ENCODE results near the gene RPS26.
"Not testable (repeated sequence)": the region's sequence is repeated elsewhere in the genome, so short reads cannot be mapped to it uniquely, and the experiment has no call there.

The RPS26 gene

GRCh38 chr12:56074396-56074795 lies 32.7 kb downstream of the RPS26 start:
- in situ Hi-C loops (cut with MboI; ENCODE audit: low sequenced_read_pairs): no loop called here

GRCh38 chr12:56077966-56078365 lies 36.2 kb downstream of the RPS26 start:
- in situ Hi-C loops (cut with MboI; ENCODE audit: low sequenced_read_pairs): not testable (repeated sequence)

- in situ Hi-C loops (cut with MboI; ENCODE audit: low sequenced_read_pairs): no loop called here
Observed at GRCh38 chr12:56078427-56078826, 36.7 kb downstream of the RPS26 start.

DNA sequence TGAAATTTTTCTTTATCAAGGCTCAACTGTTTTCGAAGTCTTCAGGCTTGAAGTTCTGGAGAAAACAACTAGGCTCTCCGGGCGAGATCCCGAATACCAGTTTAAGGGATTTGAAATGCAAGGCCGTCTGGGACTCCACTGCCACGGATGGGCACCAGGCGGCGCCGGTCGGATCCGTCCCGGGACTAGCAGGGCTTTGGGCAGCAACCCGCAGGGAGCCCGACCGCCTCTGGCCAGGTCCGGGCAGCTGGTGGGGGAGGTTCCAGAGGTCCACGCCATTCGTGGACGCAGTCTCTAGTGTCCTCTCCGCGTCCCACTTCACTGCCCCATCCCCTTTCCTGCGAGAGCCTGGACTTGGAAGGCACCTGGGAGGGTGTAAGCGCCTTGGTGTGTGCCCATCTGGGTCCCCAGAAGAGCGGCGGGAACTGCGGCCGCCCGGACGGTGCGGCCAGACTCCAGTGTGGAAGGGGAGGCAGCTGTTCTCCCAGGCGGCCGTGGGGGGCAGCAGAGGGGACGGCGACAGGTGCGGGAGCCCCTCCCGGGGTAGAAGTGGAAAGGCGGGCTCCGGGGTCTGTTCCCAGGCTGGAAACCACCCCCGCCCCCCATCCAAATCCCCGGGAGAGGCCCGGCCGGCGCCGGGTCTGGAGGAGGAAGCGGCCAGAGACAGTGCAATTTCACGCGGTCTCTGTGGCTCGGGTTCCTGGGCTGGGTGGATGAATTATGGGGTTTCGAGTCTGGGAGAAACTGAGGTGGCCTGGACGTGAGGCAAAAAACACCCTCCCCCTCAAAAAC lies 37.4 kb downstream of the RPS26 start:
- in situ Hi-C loops (cut with MboI; ENCODE audit: low sequenced_read_pairs): no loop called here

DNA sequence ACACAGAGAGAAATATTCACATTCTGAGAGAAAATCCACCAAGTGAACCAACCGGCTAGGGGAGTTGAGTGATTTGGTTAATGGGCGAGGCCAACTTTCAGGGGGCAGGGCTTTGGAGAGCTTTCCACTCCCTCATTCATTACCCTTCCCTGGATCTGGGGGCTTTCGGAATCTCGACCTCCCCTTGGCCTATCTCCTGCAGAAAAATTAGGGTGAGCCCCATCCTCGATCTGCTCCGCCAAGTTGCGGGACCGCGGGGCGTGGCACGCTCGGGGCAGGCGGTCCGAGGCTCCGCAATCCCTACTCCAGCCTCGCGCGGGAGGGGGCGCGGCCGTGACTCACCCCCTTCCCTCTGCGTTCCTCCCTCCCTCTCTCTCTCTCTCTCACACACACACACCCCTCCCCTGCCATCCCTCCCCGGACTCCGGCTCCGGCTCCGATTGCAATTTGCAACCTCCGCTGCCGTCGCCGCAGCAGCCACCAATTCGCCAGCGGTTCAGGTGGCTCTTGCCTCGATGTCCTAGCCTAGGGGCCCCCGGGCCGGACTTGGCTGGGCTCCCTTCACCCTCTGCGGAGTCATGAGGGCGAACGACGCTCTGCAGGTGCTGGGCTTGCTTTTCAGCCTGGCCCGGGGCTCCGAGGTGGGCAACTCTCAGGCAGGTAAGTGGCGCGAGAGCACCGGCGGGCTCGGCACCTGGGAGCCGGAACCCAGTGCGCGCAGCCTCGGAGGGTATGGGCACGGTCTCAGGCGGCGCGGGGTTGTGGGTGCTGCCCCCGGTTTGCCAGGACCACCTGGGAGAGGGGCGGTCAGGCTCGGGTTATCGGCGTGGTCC lies 38.2 kb downstream of the RPS26 start, which contains the start of gene ERBB3:
Gene ERBB3 (plus strand): TSS at position 443 of the 833 bp plus-strand sequence. CDS start 136 bp downstream, at position 579.
- in situ Hi-C loops (cut with MboI; ENCODE audit: low sequenced_read_pairs): no loop called here

DNA sequence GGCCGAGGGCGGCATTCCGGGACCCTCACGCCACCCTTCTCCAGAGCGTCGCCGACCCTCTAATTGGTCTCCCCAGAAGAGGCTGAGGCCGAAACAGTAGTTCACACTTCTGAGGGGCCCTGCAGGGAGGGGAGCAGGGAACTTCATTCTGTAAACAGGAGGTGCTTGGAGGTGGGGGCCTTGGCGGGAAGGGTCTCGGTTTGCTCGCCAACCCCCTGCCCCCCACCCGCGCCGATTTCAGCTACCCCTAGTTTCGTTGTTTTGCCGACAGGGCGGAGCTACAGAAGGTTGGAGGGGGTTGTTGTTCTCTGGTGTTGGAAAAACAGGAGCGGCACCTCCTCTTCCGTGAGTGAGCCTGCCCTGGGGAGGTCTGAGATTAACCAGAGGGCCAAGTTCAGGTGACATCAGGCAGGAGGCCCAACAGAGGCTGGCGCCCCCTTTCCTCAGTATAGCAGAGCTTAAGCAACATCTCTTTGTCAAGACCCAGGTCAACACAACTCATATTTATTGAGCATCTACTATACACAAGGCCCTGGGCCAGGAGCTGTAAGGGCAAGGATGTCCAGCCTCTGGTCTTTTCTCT lies 38.9 kb downstream of the RPS26 start:
- in situ Hi-C loops (cut with MboI; ENCODE audit: low sequenced_read_pairs): no loop called here

DNA sequence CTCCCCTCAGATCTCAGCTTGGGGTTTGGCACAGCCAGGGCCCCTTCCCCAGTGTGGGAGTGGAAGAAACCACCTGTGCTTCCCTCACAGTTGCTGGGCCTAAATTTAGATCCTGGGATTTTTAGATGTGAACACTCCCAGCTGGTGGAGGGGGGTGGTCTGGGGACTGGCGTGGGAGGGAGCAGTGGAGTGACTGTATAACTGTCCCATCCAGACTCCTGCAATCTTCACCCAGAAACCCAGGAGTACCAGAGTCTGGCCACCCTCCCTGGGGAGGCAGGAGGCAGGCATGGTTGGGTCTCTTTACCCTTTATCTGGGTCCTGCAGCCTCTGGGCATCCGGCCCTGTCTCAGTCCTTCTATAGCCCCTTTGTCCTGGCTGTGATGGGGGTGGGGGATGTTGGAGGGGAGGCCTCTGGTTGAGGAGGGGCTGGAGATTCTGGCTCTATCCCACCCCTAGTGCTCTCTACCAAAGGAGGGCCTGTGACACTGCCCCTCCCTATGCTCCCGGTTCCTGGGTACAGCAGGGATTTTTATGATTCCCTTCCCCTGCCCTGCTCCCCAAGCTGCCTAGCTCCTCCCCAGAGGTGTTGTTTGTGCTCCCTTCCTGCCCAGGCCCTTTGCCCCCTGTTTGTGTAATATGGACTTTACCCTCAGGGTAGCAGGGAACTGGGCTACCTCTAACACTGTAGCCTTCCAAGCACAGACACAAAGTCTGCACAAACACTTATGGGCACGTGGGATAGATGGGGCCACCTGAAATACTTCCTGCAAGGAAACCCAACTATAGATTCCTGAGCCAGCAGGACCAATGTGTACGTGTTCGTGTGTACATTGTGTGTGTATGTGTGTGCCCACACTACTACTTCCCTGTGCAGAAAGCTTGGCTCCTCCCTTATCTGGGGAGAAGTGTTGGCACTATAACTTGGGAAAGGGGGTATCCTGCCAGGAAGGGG lies 40.0 kb downstream of the RPS26 start:
- in situ Hi-C loops (cut with MboI; ENCODE audit: low sequenced_read_pairs): no loop called here

DNA sequence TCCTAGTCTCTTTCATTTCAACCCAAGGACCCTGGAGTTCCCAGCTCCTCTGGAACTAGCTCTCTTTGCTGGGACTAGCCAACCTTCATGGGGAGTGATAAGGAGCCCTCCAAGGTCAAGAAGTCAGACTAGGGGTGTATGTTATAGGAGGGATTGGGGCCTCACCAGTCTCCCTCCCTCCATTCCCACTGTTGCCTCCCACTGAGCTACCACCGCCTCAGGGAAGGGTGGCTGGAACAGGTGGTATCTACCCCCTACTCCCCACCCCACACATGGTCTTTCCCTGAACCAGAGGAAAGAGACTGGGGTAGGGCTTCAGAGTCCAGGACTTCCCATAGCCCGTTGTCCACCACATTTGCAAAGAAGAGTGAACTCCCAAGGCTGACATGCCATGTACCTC lies 40.7 kb downstream of the RPS26 start:
- in situ Hi-C loops (cut with MboI; ENCODE audit: low sequenced_read_pairs): no loop called here

- in situ Hi-C loops (cut with MboI; ENCODE audit: low sequenced_read_pairs): no loop called here
Observed at GRCh38 chr12:56082967-56083366, 41.2 kb downstream of the RPS26 start.

GRCh38 chr12:56084958-56085543 lies 43.3 kb downstream of the RPS26 start:
- in situ Hi-C loops (cut with MboI; ENCODE audit: low sequenced_read_pairs): no loop called here

DNA sequence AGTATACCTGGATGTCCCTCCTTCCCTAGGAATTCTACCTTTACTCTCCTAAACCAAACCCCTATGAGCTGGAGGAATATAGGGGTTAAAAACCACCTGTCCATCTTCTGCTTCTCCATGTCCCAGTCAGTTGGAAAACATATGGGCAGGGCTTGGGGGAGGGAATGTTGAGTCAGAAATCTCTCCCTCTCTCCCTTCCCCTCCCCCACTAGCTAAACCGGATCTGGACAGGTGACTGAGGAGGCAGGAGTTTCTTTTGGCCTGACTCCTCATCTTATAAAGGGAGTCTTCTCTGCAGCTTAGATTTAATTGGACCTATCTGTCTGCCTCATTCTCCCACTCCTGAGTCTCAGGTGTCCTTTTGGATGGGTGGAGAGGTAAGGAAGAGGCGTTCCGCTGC lies 44.4 kb downstream of the RPS26 start:
- in situ Hi-C loops (cut with MboI; ENCODE audit: low sequenced_read_pairs): no loop called here

GRCh38 chr12:56086608-56087007 lies 44.9 kb downstream of the RPS26 start:
- in situ Hi-C loops (cut with MboI; ENCODE audit: low sequenced_read_pairs): no loop called here

DNA sequence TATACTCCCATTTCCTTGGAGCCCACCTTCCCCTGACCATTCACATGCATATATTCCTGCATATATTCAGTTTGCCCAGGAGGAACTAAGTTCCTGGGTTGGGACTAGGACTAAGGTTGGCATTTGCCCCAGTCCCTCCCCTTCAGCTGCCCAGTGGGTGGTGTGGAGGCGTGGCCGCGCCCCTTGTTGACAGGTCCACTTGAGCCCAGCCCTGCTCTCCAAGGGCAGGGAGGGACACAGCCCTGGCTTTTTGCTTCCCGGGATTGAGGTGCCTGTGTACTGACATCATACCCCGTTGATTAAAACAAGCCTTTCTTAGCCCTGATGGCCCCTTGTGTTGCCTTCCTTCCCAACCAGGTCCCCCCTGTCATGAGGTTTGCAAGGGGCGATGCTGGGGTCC lies 45.5 kb downstream of the RPS26 start:
- in situ Hi-C loops (cut with MboI; ENCODE audit: low sequenced_read_pairs): no loop called here
